ENCODE results near the gene TMEM109.

The TMEM109 gene

GRCh38 chr11:60927061-60927592 lies 13.2 kb downstream of the TMEM109 start:
- no peak for DNase-seq

- no peak for DNase-seq
Measured at GRCh38 chr11:60927600-60927999, 13.6 kb downstream of the TMEM109 start.

GRCh38 chr11:60928563-60929001 lies 14.6 kb downstream of the TMEM109 start:
- no peak for DNase-seq

GRCh38 chr11:60929764-60930163 lies 15.8 kb downstream of the TMEM109 start:
- DNase-seq: no peak

GRCh38 chr11:60930394-60930793 lies 16.4 kb downstream of the TMEM109 start:
- DNase-seq: no peak

GRCh38 chr11:60931917-60932316 lies 18.0 kb downstream of the TMEM109 start:
- DNase-seq: no peak

GRCh38 chr11:60932605-60933356 lies 18.8 kb downstream of the TMEM109 start:
- no peak for DNase-seq

GRCh38 chr11:60933416-60934123 lies 19.6 kb downstream of the TMEM109 start:
- DNase-seq: no peak

GRCh38 chr11:60934124-60934789 lies 20.3 kb downstream of the TMEM109 start:
- no peak for DNase-seq

- DNase-seq: no peak
Measured at GRCh38 chr11:60934790-60935605, 21.0 kb downstream of the TMEM109 start.

- DNase-seq: no peak
Measured at GRCh38 chr11:60935676-60936442, 21.9 kb downstream of the TMEM109 start.

- DNase-seq: no peak
Measured at GRCh38 chr11:60936467-60937143, 22.6 kb downstream of the TMEM109 start.

GRCh38 chr11:60937144-60937527 lies 23.2 kb downstream of the TMEM109 start:
- DNase-seq: no peak

- no peak for DNase-seq
Measured at GRCh38 chr11:60937811-60938210, 23.9 kb downstream of the TMEM109 start.

GRCh38 chr11:60938500-60938899 lies 24.5 kb downstream of the TMEM109 start:
- no peak for DNase-seq

GRCh38 chr11:60939301-60939700 lies 25.3 kb downstream of the TMEM109 start:
- no peak for DNase-seq

GRCh38 chr11:60939855-60940254 lies 25.9 kb downstream of the TMEM109 start:
- DNase-seq: no peak

GRCh38 chr11:60941371-60942119 lies 27.6 kb downstream of the TMEM109 start:
- DNase-seq: no peak

GRCh38 chr11:60942219-60942618 lies 28.3 kb downstream of the TMEM109 start:
- DNase-seq: no peak

GRCh38 chr11:60942970-60943565 lies 29.1 kb downstream of the TMEM109 start:
- DNase-seq: no peak

Measured in activated CD4-positive, CD25-positive, alpha-beta regulatory T cell (primary cell).